ENCODE measurements around the gene ZNF598. TPM values are rescaled to one million over a fixed set of nuclear protein-coding genes. Genes with fewer than 3 reads are reported as not detected.

ZNF598 gene
- total and polyA plus RNA-seq, 2 of the 13 experiments (the other 11 are each of a cell fraction or from before 2014, with no cell fraction given), result 13.5 to 14.2 TPM

GRCh38 chr16:1990351-1991134 lies 19.1 kb downstream of the ZNF598 start (continued):
- TF ChIP-seq, protein P1, sequence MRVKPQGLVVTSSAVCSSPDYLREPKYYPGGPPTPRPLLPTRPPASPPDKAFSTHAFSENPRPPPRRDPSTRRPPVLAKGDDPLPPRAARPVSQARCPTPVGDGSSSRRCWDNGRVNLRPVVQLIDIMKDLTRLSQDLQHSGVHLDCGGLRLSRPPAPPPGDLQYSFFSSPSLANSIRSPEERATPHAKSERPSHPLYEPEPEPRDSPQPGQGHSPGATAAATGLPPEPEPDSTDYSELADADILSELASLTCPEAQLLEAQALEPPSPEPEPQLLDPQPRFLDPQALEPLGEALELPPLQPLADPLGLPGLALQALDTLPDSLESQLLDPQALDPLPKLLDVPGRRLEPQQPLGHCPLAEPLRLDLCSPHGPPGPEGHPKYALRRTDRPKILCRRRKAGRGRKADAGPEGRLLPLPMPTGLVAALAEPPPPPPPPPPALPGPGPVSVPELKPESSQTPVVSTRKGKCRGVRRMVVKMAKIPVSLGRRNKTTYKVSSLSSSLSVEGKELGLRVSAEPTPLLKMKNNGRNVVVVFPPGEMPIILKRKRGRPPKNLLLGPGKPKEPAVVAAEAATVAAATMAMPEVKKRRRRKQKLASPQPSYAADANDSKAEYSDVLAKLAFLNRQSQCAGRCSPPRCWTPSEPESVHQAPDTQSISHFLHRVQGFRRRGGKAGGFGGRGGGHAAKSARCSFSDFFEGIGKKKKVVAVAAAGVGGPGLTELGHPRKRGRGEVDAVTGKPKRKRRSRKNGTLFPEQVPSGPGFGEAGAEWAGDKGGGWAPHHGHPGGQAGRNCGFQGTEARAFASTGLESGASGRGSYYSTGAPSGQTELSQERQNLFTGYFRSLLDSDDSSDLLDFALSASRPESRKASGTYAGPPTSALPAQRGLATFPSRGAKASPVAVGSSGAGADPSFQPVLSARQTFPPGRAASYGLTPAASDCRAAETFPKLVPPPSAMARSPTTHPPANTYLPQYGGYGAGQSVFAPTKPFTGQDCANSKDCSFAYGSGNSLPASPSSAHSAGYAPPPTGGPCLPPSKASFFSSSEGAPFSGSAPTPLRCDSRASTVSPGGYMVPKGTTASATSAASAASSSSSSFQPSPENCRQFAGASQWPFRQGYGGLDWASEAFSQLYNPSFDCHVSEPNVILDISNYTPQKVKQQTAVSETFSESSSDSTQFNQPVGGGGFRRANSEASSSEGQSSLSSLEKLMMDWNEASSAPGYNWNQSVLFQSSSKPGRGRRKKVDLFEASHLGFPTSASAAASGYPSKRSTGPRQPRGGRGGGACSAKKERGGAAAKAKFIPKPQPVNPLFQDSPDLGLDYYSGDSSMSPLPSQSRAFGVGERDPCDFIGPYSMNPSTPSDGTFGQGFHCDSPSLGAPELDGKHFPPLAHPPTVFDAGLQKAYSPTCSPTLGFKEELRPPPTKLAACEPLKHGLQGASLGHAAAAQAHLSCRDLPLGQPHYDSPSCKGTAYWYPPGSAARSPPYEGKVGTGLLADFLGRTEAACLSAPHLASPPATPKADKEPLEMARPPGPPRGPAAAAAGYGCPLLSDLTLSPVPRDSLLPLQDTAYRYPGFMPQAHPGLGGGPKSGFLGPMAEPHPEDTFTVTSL (CRISPR knock-in tag; IDR thresholded peaks at IDR 0.05; ENCODE audit: borderline replicate concordance), result no peak
- TF ChIP-seq SMC3 (IDR thresholded peaks at IDR 0.05; ENCODE audit: low read length) (no peak), MXD3 (CRISPR knock-in tag; IDR thresholded peaks at IDR 0.05) (no peak), HES4 (CRISPR knock-in tag; IDR thresholded peaks at IDR 0.05; ENCODE audit: borderline replicate concordance) (no peak), GTF3A (CRISPR knock-in tag; conservative IDR thresholded peaks at IDR 0.05) (no peak), NCOA2 (CRISPR knock-in tag; IDR thresholded peaks at IDR 0.05) (no peak), NR2F6 (IDR thresholded peaks at IDR 0.05) (no peak), NR2F6 (CRISPR knock-in tag; IDR thresholded peaks at IDR 0.05) (0 out of 2 replicates have a peak, but pooled peaks have one; percentile 38), HMG20B (CRISPR knock-in tag; conservative IDR thresholded peaks at IDR 0.05) (no peak), ATAD3A (CRISPR knock-in tag; IDR thresholded peaks at IDR 0.05) (no peak)
- TF ChIP-seq, protein P2, sequence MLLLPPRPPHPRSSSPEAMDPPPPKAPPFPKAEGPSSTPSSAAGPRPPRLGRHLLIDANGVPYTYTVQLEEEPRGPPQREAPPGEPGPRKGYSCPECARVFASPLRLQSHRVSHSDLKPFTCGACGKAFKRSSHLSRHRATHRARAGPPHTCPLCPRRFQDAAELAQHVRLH (CRISPR knock-in tag; IDR thresholded peaks at IDR 0.05; ENCODE audit: borderline replicate concordance, low read depth), result no peak
- TF ChIP-seq, protein P3, sequence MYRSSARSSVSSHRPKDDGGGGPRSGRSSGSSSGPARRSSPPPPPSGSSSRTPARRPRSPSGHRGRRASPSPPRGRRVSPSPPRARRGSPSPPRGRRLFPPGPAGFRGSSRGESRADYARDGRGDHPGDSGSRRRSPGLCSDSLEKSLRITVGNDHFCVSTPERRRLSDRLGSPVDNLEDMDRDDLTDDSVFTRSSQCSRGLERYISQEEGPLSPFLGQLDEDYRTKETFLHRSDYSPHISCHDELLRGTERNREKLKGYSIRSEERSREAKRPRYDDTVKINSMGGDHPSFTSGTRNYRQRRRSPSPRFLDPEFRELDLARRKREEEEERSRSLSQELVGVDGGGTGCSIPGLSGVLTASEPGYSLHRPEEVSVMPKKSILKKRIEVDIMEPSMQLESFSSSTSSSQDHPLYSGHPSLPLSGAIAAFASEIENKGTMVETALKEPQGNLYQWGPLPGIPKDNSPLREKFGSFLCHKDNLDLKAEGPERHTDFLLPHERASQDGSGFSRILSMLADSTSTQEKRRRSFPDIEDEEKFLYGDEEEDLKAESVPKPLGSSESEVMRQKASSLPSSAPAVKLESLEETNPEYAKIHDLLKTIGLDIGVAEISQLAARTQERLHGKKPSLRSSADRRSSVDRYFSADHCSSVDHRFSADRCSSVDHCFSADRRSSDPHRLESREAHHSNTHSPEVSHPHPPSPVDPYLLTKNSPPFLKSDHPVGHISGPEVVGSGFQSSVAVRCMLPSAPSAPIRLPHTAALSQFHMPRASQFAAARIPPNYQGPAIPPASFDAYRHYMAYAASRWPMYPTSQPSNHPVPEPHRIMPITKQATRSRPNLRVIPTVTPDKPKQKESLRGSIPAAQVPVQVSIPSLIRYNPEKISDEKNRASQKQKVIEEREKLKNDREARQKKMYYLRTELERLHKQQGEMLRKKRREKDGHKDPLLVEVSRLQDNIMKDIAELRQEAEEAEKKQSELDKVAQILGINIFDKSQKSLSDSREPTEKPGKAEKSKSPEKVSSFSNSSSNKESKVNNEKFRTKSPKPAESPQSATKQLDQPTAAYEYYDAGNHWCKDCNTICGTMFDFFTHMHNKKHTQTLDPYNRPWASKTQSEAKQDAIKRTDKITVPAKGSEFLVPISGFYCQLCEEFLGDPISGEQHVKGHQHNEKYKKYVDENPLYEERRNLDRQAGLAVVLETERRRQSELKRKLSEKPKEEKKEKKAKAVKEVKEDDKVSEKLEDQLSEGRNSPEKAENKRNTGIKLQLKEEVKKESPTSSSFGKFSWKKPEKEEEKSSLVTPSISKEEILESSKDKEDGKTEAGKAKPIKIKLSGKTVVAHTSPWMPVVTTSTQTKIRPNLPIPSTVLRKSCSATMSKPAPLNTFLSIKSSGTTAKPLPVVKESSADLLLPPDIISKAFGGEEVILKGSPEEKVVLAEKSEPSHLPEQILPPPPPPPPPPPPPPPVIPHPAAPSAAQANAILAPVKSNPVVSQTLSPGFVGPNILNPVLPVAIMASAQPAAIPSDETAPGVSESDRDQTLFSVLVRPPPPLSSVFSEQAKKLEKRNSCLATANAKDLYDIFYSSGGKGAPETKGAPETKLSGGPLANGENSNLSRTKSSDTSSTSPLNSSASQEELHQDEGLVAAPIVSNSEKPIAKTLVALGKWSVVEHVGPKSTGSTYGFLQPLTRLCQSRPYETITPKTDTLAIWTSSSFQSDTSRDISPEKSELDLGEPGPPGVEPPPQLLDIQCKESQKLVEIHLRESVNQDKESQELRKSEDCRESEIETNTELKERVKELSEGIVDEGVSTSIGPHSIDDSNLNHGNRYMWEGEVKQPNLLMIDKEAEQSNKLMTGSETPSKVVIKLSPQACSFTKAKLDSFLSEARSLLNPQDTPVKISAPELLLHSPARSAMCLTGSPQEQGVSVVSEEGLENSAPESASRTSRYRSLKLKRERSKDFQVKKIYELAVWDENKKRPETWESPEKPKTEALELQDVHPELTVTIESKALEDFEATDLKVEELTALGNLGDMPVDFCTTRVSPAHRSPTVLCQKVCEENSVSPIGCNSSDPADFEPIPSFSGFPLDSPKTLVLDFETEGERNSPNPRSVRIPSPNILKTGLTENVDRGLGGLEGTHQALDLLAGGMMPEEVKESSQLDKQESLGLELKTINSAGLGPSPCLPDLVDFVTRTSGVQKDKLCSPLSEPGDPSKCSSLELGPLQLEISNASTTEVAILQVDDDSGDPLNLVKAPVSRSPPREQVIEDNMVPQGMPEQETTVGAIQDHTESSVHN (CRISPR knock-in tag; IDR thresholded peaks at IDR 0.05), result no peak
- TF ChIP-seq, protein P4, sequence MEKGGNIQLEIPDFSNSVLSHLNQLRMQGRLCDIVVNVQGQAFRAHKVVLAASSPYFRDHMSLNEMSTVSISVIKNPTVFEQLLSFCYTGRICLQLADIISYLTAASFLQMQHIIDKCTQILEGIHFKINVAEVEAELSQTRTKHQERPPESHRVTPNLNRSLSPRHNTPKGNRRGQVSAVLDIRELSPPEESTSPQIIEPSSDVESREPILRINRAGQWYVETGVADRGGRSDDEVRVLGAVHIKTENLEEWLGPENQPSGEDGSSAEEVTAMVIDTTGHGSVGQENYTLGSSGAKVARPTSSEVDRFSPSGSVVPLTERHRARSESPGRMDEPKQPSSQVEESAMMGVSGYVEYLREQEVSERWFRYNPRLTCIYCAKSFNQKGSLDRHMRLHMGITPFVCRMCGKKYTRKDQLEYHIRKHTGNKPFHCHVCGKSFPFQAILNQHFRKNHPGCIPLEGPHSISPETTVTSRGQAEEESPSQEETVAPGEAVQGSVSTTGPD (CRISPR knock-in tag; IDR thresholded peaks at IDR 0.05), result no peak

Data from HepG2 (cell line).